Fibroblast of skin of left quadriceps (primary cell): ENCODE data around the gene SIN3B.
A peak's percentile ranks its signal among the peaks of the same experiment; 100 is the strongest.

Source experiments
- DNase-seq, 2 experiments: peaks; one replicate each; pipeline ENCODE4 v3.0.0-alpha.2; 2013; ENCODE audit warnings: low read depth in 2 of 2

The SIN3B gene

DNA sequence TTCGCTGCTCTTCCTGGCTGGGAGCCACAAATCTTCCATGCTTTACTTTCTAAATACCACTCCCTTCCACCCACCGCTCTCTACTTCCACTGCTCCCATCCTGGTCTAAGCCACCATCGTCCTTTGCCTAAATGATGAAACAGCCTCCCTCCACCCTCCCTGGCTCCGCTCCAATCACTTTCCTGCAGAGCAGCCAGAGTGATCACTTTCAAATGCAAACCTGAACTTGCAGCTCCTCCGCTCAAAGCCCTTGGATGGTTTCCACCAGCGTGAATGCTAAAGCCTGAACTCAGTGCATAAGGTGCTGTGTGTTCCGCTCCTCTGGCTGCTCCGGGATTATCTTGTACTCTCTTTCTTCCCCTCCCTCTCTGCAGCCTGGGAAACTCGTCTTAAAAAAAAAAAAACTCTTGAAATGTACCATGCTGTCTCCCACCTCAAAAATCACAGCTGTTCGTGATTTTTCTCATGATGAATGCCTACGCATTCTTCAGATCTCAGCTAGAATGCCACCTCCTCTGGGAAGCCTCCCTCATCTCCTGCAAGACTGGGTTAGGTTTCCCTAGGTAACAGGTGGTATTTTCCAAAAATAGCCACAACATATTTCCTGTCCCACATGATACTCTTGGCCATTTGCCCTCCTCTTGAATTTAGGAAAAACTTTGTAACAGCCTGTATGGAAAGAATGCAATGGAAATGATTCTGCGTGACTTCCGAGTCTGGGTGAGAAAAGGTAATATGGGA lies 3.7 kb upstream of the SIN3B start:
- DNase-seq = peak; percentile 56

DNA sequence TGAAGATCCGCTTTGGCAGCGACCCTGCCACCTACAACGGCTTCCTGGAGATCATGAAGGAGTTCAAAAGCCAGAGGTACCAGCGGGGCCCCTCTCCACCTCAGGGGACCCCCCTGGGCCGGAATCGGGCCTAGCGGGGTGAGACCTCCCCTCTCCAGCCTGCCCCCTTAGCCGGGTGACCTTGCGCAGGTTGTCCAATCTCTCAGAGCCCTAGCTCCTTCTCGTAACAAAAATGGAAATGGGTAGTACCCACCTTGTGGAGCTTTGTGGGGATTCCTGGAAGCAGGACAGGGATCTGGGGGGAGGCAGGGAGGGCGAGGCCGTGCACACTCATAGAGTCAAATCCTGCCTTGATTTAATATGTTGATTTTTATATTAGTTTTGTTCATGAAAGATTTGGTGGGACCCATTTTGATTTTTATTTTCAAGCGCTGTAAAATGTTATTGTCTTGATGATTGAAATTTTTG lies 658 bp downstream of the SIN3B start:
- no peak for DNase-seq

DNA sequence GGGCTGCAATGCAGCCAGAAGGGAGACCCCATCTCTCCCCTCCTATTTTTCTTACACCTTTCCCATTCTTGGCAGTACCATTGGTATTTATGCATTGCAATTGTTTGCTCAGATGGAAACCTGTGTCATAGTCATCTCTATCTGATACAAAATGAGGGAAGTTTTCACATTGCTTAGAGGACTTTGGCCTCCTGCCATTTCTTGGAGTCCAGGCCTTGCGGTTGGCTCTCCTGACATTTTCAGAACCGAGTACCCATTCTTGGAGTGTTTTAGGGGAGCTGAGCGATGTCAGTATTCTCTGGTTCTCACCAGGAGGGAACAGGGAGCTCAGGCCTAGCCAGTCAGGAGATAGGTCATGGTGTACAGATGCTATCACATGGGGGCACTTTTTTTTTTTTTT lies 1.5 kb downstream of the SIN3B start:
- DNase-seq = no peak

DNA sequence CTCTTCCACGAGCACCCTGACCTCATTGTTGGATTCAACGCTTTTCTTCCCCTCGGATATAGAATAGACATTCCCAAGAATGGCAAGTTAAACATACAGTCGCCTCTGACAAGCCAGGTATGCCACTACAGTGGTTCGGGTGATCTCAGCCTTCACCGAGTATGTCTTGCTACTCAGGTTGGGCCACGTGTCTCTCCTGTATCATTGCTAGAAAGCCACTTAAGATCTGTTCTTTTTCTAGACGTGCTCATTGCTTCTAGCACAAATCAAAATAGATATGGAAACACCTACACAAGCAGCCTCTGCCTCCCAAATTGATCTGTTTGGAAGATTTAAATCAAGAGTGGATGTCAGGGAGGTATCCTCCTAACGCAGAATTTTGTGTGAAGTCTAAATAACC lies 2.3 kb downstream of the SIN3B start:
- DNase-seq = no peak

DNA sequence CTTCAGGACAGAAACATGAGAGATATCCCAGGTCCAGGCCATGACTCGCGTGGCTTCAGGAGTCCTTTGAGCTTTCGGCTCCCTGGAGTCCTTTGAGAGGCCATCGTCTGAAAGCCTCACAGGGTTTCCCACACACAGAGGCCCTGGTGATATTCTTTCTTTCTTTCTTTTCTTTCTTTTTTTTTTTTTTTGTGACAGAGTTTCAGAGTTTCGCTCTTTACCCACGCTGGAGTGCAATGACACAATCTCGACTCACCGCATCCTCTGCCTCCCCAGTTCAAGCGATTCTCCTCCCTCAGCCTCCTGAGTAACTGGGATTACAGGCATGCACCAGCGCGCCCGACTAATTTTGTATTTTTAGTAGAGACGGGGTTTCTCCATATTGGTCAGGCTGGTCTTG lies 5.5 kb downstream of the SIN3B start:
- DNase-seq = no peak

DNA sequence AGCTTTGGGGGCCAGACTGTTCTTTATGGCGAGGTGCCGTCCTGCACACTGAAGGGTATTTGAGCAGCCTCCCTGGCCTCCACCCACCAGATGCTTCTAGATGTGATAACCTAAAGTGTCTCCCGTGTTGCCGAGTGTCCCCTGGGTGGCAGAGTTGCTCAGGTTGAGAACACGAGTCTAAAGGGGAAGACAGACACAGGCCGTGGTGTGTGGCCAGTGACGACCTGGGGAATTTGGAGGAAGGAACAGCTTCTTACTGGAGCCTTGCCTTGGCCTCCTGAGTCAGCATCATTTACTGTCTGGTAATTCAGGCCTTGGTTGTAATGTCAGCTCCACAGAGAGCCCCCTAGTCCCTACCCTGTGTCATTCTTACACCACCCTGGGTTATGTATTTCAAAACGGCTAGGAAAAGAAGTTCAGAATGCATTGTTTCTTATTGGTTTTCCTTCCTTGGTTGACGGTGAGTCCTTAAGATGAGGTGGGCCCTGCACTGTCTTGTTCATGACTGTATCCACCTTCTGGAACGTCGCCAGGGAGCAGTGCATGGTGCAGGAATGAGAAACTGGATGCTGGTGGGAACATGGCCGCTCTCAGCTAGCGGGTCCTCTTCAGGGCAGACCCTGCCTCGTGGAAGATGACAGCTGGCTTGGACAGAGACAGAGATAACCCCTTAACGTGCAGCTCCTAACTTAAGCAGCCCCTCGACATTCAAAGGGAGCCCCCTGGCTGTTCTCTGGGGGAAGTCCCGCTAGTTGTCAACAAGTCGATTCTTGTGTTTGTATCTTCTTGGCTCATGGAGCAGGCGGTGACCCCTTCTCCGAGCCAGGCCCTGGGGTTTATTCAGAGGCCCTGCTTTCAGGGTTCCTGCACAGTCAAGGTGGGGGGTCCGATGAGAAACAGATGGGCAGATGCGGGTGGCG lies 7.2 kb downstream of the SIN3B start:
- no peak for DNase-seq

DNA sequence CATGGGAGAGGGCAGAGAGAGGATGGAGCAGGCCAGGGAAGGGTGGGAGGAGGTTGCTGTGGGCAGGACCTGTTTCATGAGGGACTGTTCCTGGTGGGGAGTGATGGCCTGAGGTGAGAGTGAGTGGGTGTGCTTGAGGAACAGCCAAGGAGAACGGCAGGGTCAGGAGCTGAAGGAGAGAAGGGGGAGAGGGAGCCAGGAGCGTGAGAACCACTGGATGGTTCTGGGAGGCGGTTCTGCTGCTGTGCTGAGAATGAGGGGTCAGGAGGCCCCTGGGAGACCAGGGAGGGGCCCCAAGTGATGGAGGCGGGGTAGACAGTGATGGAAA lies 7.8 kb downstream of the SIN3B start:
- DNase-seq = no peak

DNA sequence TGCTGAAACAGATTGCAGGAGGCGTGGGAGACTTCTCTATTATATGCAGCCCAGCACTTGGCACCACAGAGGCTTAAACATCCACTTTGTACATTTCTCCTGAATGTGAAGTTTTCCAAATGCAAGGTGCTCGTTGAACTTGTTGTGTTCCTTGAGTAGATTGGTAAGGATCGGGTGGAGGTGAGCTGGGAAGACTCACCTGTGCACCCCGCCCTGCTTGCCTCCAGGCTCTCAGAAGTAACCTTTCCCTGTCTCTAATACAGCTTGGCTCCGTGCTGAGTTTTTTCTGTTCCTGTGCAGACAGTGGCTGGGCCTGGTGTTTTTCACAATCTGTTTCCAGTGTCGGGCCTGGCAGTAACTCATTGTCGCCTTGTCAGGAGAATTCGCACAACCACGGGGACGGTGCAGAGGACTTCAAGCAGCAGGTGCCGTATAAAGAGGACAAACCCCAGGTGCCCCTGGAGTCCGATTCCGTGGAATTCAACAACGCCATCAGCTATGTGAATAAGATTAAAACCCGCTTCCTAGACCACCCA lies 12.3 kb downstream of the SIN3B start:
- DNase-seq = no peak

DNA sequence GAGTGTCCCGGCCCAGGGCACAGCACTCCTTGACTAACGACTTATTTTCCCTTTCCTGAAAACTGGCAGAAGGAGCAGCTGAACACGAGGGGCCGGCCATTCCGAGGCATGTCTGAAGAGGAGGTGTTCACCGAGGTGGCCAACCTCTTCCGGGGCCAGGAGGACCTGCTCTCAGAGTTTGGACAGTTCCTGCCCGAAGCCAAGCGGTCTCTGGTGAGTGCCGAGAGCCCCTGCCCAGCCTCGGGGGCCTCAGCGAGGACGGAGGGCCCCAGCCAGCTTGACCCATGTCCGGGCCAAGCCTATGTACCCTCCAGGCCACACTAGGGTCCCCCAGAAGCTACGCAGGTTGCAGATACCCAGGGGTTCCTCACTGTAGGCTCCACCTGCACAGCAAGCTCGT lies 17.7 kb downstream of the SIN3B start:
- DNase-seq = no peak

DNA sequence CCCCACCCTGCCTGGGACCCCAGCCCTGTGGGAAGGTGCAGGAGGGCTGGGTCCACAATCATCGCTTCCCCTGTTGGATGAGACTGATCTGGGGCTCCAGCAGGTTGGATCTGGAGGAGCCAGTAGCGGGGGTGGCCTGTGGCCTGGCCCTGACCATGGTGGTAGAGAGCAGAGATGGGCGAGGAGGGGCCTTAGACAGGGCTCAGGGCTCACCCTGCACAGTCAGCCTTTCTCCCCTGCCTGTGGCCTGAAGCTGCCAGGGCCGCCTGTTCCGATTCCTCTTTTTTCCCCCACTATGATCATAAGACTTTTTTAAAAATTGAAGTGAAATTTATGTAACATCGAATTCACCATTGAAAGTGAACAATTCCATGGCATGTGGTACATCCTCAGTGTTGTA lies 18.2 kb downstream of the SIN3B start:
- no peak for DNase-seq

DNA sequence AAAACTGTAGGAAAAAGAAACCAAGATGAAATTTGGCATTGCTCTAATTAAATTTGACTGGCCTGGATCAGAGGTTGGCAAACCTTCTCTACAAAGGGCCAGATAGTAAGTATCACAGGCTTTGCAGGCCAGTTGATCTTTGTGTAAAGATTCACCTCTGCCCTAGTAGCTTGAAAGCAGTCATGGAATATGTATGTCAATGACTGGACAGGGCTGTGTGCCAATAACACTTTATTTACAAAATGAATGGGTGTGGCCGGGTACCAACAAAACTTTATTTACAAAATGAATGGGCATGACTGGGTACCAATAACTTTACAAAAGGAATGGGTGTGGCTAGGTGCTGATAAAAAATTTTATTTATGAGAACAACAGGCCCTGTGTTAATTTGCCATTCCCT lies 20.0 kb downstream of the SIN3B start:
- no peak for DNase-seq

DNA sequence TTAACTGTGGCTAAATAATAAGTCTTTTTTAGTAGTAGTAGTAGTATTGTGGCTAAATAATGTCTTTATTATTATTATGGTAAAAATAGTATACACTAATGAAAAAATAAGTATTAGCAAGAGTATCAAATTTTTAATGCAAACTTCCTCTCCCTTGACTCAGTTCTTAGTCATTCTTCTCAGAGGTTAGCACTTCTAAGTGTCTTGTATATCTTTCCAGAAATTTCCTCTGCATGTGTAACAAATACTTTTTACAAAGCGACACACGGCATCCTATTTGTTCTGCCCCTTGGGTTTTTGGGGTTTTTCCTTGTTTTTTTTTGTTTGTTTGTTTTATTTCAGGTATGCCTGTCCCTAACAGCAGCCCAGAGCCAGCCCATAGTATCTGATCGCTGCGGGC lies 20.9 kb downstream of the SIN3B start:
- DNase-seq = no peak

DNA sequence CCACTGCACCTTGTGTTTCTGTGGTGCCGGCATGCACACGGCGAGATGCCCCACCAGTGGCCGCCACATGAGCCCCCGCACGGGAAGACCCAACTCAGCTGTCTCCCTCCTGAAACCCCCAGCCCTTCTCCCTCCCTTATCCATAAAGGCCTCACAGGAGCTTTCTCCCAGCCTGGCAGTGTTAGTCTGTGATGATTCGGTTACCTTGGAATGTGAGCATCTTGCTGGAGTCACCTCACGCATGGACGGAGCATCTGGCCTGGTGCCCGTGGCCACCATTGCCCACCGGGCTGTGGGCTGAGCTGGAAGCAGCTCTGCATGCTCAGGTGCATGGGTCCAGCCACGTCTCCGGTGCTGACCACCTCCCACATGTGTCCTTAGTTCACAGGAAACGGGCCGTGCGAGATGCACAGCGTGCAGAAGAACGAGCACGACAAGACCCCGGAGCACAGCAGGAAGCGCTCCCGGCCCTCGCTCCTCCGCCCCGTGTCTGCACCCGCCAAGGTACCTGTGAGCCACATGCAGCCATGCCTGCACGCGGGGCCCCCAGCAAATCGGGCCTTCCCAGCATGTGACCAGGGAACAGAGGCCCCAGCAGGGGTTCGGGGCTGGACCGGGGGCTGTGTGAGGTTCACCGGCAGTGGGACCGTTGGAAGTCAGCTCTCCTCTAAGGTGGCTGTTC lies 22.0 kb downstream of the SIN3B start:
- DNase-seq = no peak

DNA sequence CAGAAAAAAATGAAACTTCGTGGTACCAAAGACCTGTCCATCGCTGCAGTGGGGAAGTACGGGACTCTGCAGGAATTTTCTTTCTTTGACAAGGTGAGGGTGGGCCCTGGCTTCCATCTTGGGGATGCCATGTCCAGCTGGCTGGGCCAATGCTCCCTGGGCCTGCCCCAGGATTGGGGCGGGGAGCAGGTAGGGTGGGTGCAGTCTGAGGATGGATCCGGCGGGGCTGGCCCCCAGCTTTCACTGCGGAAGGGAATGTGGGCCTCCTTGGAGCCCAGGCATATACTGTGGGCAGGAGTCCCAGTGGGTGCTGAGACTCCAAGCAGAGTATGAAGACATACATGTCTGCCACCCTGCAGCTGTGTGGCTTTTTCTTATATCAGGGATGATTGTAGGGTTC lies 23.9 kb downstream of the SIN3B start:
- DNase-seq = no peak

DNA sequence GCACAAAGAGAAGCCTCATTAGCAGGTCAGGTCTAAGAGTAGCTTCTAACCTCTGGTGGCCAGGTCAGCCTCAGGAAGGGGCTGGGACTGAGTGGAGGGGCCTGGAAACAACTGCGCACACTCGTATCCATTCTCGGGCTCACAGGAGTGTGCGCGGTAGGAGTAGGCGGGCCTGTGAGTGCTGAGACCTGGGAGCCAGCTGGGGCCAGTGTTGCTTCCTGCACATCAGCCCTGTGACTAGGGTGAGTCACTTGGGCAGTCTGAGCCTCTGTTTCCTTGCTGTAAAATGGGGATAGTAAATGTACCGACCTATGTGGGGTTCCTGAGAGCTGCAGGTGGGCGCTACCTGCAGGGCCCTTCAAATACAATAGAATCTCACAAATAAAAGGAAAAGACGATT lies 26.9 kb downstream of the SIN3B start:
- no peak for DNase-seq

DNA sequence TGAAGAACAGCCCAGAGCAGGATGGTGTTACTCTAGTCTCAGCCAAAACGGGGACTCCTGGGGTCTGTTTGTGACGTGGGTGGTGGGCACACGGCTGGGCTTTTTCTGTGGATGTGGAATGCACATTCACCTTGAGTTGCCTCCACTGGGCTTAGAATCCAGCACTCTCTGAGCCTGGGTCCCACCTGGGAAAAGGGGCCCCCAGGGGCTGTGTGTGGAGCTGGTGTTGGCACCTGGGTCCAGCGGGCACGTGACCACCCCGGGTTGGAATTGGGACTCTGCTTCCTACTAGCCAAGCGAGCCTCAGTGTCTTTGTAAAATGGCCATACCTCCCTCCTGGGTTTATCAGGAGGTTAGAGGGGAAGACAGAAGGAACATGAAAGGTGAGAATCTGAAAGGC lies 30.4 kb downstream of the SIN3B start:
- no peak for DNase-seq

DNA sequence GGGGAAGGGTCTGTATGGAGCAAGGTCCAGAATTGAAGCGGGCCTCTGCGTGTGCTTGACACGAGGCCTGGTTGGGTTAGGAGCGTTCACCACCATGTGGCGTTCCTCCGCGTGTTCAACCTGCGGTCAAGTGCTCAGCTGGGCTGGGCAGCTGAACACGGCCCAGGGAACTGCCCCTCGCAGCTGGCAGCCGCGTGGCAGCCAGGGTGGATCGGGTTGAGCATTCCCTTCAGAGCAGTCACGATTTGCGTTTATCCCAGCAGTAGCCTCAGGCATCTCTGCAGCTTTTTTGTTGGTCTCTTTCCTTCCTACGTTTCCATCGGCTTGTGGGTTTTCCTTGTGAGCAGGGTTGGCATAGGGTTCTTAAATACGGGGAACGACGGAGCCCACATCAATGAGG lies 30.9 kb downstream of the SIN3B start:
- DNase-seq = no peak

DNA sequence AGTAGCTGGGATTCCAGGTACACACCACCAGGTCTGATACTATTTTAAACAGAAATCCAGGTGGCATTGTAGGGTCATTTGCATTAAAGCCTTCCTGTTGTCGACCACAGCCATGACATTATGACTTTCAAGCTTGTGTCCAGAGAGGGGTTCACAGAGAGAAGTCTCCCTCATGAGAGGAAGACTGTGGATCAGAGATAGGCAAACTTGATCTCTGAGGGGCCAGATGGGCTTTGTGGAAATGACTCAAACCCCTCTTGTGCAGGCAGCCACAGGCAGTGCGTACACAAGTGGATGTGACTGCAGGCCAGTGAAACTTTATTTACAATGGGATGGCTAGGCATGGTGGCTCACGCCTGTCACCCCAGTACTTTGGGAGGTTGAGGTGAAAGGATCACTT lies 31.8 kb downstream of the SIN3B start:
- DNase-seq = no peak

DNA sequence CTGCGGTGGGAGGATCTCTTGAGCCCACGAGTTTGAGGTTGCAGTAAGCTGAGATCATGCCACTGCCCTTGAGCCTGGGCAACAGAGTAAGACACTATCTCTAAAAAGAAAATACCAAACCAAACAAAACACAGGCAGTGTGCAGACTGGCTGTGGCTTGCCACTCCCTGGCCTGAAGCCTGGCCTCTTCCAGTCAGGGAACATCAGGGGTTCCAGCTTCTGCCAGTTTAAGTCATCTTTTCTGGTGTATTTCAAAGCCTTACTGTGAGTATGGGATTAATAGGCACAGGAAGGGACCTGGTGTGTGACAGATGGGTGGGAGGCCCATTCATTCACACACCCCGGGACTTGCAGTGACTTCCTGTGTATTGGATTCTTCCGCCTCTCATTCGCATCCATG lies 32.6 kb downstream of the SIN3B start:
- DNase-seq = no peak

DNA sequence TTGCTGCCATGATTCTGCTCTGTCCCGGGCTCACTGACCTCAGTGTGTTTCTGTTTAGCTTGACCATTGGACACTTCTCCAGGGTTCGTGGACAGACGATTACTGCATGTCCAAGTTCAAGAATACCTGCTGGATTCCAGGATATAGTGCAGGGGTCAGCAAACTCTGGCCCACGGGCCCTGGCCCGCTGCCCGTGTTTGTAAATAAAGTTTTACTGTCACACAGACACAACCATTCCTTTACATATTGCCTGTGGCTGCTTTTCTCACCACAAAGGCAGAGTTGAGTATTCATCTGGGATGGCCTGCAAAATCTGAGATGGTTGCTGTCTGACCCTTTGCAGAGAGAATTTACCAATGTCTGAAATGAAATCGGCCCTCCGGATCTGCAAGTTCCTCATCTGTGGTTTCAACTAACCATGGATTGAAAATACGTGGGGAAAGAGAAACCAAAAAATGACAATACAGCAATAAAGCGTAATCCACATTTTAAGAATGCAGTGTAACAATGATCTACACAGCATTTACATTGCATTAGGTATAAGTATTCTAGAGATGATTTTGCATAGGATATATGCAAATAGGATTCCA lies 33.7 kb downstream of the SIN3B start:
- no peak for DNase-seq

DNA sequence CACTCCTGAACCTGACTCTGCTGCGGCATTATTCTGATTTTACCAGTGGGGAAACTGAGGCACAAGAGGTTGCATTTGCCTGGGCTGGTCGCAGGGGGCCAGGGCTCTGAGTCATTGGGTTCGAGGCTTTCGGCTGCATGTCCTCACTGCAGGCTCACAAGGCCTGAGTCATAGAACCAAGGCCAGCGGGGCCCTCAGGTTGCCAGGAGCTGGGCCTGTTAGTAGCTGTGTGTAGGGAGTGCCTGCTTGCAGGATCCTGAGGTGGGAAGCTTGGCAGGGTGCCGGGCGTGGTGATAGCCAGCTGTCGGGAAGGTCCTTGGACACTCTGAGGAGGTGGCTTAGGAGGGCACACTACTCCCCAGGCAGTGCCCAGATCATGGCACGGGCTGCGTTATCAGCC lies 38.0 kb downstream of the SIN3B start:
- DNase-seq = no peak
